Testis (tissue), 2 donors: ENCODE results near the gene RIMBP2.

Experiments used
- POLR2A ChIP-seq: fragments of 450-650 bp; IDR thresholded peaks from one replicate; pipeline ENCODE4 v1.6.1; 2017; ENCODE audit warnings: antibody characterized with exemption, mild to moderate bottlenecking, moderate library complexity
- TF ChIP-seq, protein P1 (sequence below), 3 experiments: fragments of 450-650 bp in 2 of 3; fragments of 200-600 bp in 1 of 3; sonication (generic) in 1 of 3; IDR thresholded peaks; one replicate each; pipeline ENCODE4 v1.5.1; 2016 to 2019; ENCODE audit warnings: antibody characterized with exemption in 3 of 3, mild to moderate bottlenecking in 2 of 3, moderate library complexity in 1 of 3

DNA sequence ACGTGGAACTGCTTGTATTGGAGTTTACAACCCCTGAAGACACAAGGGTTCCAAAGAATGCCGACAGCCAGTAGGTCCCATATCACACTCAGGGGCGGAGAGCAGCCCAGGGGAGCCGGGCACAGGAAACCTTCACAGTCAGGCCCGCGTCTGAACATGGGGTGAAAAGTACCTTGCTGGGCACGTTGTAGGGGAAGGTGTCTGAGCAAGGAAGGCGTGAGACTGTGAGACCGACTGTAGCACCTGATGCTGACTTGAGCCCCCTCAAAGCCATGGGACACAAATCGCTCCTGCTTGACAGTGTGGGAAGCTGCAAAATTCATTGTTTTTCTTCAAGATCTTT lies 14.7 kb downstream of the RIMBP2 start:
- TF ChIP-seq, protein P1, sequence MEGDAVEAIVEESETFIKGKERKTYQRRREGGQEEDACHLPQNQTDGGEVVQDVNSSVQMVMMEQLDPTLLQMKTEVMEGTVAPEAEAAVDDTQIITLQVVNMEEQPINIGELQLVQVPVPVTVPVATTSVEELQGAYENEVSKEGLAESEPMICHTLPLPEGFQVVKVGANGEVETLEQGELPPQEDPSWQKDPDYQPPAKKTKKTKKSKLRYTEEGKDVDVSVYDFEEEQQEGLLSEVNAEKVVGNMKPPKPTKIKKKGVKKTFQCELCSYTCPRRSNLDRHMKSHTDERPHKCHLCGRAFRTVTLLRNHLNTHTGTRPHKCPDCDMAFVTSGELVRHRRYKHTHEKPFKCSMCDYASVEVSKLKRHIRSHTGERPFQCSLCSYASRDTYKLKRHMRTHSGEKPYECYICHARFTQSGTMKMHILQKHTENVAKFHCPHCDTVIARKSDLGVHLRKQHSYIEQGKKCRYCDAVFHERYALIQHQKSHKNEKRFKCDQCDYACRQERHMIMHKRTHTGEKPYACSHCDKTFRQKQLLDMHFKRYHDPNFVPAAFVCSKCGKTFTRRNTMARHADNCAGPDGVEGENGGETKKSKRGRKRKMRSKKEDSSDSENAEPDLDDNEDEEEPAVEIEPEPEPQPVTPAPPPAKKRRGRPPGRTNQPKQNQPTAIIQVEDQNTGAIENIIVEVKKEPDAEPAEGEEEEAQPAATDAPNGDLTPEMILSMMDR (IDR thresholded peaks at IDR 0.05): no peak
- TF ChIP-seq POLR2A: no peak
